ENCODE data around the gene SRCIN1.
A peak's percentile ranks its signal among the peaks of the same experiment; 100 is the strongest.

SRCIN1 gene

GRCh38 chr17:38617967-38618760, 12.4 kb upstream of the SRCIN1 start:
- FAIRE-seq (no peak), DNase-seq (ENCODE audit: insufficient read length, low spot score) (no peak)

GRCh38 chr17:38617074-38617860, 11.5 kb upstream of the SRCIN1 start:
- DNase-seq (ENCODE audit: insufficient read length, low spot score) (no peak), FAIRE-seq (no peak)

- DNase-seq (ENCODE audit: insufficient read length, low spot score): no peak
- FAIRE-seq: no peak
These were observed 10.6 kb upstream of the SRCIN1 start for GRCh38 chr17:38616361-38616760.

- FAIRE-seq (no peak), DNase-seq (ENCODE audit: insufficient read length, low spot score) (no peak)
These were observed 8.4 kb upstream of the SRCIN1 start for GRCh38 chr17:38613981-38614779.

- no peak for DNase-seq (ENCODE audit: insufficient read length, low spot score)
These were observed 7.8 kb upstream of the SRCIN1 start for GRCh38 chr17:38613525-38613980.

GRCh38 chr17:38611872-38612376, 6.2 kb upstream of the SRCIN1 start:
- DNase-seq (ENCODE audit: insufficient read length, low spot score) (no peak), FAIRE-seq (no peak)

More at GRCh38 chr17:38613525-38613980, 7.8 kb upstream of the SRCIN1 start:
- no peak for FAIRE-seq

- DNase-seq (ENCODE audit: insufficient read length, low spot score): no peak
- FAIRE-seq: no peak
These were observed 5.5 kb upstream of the SRCIN1 start for GRCh38 chr17:38611070-38611786.

- FAIRE-seq (no peak), DNase-seq (ENCODE audit: insufficient read length, low spot score) (no peak)
These were observed 3.7 kb upstream of the SRCIN1 start for GRCh38 chr17:38609280-38610031.

- FAIRE-seq (no peak), DNase-seq (ENCODE audit: insufficient read length, low spot score) (no peak)
These were observed 2.9 kb upstream of the SRCIN1 start for GRCh38 chr17:38608648-38609047.

- no peak for FAIRE-seq
- DNase-seq (ENCODE audit: insufficient read length, low spot score): no peak
These were observed 1.2 kb upstream of the SRCIN1 start for GRCh38 chr17:38606646-38607611.

GRCh38 chr17:38605411-38605840, 326 bp downstream of the SRCIN1 start:
- DNase-seq (ENCODE audit: insufficient read length, low spot score) (peak; percentile 67), FAIRE-seq (no peak)

- FAIRE-seq: no peak
These were observed 1.0 kb downstream of the SRCIN1 start for GRCh38 chr17:38604479-38605403.

GRCh38 chr17:38603786-38604478, 1.8 kb downstream of the SRCIN1 start:
- DNase-seq (ENCODE audit: insufficient read length, low spot score) (no peak), FAIRE-seq (no peak)

More at GRCh38 chr17:38604479-38605403, 1.0 kb downstream of the SRCIN1 start:
- DNase-seq (ENCODE audit: insufficient read length, low spot score): no peak

- DNase-seq (ENCODE audit: insufficient read length, low spot score) (no peak), FAIRE-seq (no peak)
These were observed 2.6 kb downstream of the SRCIN1 start for GRCh38 chr17:38602956-38603785.

- FAIRE-seq: no peak
- no peak for DNase-seq (ENCODE audit: insufficient read length, low spot score)
These were observed 3.3 kb downstream of the SRCIN1 start for GRCh38 chr17:38602453-38602852.

Measured in HTR-8/SVneo (cell line).